ENCODE data around the gene BPIFB6. TPM values are rescaled to one million over a fixed set of nuclear protein-coding genes. Genes with fewer than 3 reads are reported as not detected.

BPIFB6 gene
- total RNA-seq, 1 donor: not detected

GRCh38 chr20:33065785-33066184, 34.3 kb downstream of the BPIFB6 start:
- Histone ChIP-seq H3K4me2 (ENCODE audit: insufficient read depth, low read length) (no peak overlapping the region), H3K27ac (ENCODE audit: low read depth, low read length) (no peak overlapping the region), H4K20me1 (ENCODE audit: insufficient read depth, low read length) (no peaks in the 10 kb centered on the region), H3K4me1 (ENCODE audit: insufficient read depth, low read length) (no peaks in the 10 kb centered on the region), H3K36me3 (ENCODE audit: insufficient read depth, low read length) (no peaks in the 10 kb centered on the region), H3K79me2 (ENCODE audit: insufficient read depth, low read length) (no peaks in the 10 kb centered on the region), H3K4me3 (ENCODE audit: insufficient read depth, low read length) (no peak overlapping the region), H2AFZ (ENCODE audit: low read length) (no peak overlapping the region), H3K27me3 (ENCODE audit: insufficient read depth, low read length) (peaks cover 3% of the 10 kb centered on the region), H3K9me3 (ENCODE audit: low read depth, low read length) (no peaks in the 10 kb centered on the region)
- no peak for DNase-seq (ENCODE audit: insufficient read length, low spot score, missing footprints)
- no peak for TF ChIP-seq CTCF (IDR thresholded peaks at IDR 0.05; ENCODE audit: extremely low read depth, low read depth, low read length)

- Histone ChIP-seq H3K79me2 (ENCODE audit: insufficient read depth, low read length) (no peaks in the 10 kb centered on the region), H3K4me2 (ENCODE audit: insufficient read depth, low read length) (no peak overlapping the region), H3K4me1 (ENCODE audit: insufficient read depth, low read length) (no peaks in the 10 kb centered on the region), H3K27me3 (ENCODE audit: insufficient read depth, low read length) (peaks cover 3% of the 10 kb centered on the region), H3K9me3 (ENCODE audit: low read depth, low read length) (no peaks in the 10 kb centered on the region), H2AFZ (ENCODE audit: low read length) (no peak overlapping the region), H3K4me3 (ENCODE audit: insufficient read depth, low read length) (no peak overlapping the region), H3K27ac (ENCODE audit: low read depth, low read length) (no peak overlapping the region), H3K36me3 (ENCODE audit: insufficient read depth, low read length) (no peaks in the 10 kb centered on the region), H4K20me1 (ENCODE audit: insufficient read depth, low read length) (no peaks in the 10 kb centered on the region)
- no peak for DNase-seq (ENCODE audit: insufficient read length, low spot score, missing footprints)
- no peak for TF ChIP-seq CTCF (IDR thresholded peaks at IDR 0.05; ENCODE audit: extremely low read depth, low read depth, low read length)
These were observed 36.4 kb downstream of the BPIFB6 start for GRCh38 chr20:33067806-33068205.

- Histone ChIP-seq H3K4me2 (ENCODE audit: insufficient read depth, low read length) (no peak overlapping the region), H3K9me3 (ENCODE audit: low read depth, low read length) (no peaks in the 10 kb centered on the region), H3K4me3 (ENCODE audit: insufficient read depth, low read length) (no peak overlapping the region), H3K79me2 (ENCODE audit: insufficient read depth, low read length) (no peaks in the 10 kb centered on the region), H3K36me3 (ENCODE audit: insufficient read depth, low read length) (no peaks in the 10 kb centered on the region), H3K27me3 (ENCODE audit: insufficient read depth, low read length) (peaks cover 3% of the 10 kb centered on the region), H3K27ac (ENCODE audit: low read depth, low read length) (no peak overlapping the region), H2AFZ (ENCODE audit: low read length) (no peak overlapping the region), H4K20me1 (ENCODE audit: insufficient read depth, low read length) (no peaks in the 10 kb centered on the region), H3K4me1 (ENCODE audit: insufficient read depth, low read length) (no peaks in the 10 kb centered on the region)
- DNase-seq (ENCODE audit: insufficient read length, low spot score, missing footprints): no peak
- no peak for TF ChIP-seq CTCF (IDR thresholded peaks at IDR 0.05; ENCODE audit: extremely low read depth, low read depth, low read length)
These were observed 36.9 kb downstream of the BPIFB6 start for GRCh38 chr20:33068251-33068939.

- Histone ChIP-seq H3K4me2 (ENCODE audit: insufficient read depth, low read length) (no peak overlapping the region), H3K27me3 (ENCODE audit: insufficient read depth, low read length) (peaks cover 6% of the 10 kb centered on the region), H3K9me3 (ENCODE audit: low read depth, low read length) (no peaks in the 10 kb centered on the region), H3K27ac (ENCODE audit: low read depth, low read length) (no peak overlapping the region), H2AFZ (ENCODE audit: low read length) (no peak overlapping the region), H3K4me1 (ENCODE audit: insufficient read depth, low read length) (no peaks in the 10 kb centered on the region), H3K36me3 (ENCODE audit: insufficient read depth, low read length) (no peaks in the 10 kb centered on the region), H3K79me2 (ENCODE audit: insufficient read depth, low read length) (no peaks in the 10 kb centered on the region), H3K4me3 (ENCODE audit: insufficient read depth, low read length) (no peak overlapping the region), H4K20me1 (ENCODE audit: insufficient read depth, low read length) (no peaks in the 10 kb centered on the region)
- no peak for DNase-seq (ENCODE audit: insufficient read length, low spot score, missing footprints)
- TF ChIP-seq CTCF (IDR thresholded peaks at IDR 0.05; ENCODE audit: extremely low read depth, low read depth, low read length): no peak
These were observed 38.2 kb downstream of the BPIFB6 start for GRCh38 chr20:33069673-33070072.

Data from osteoblast (primary cell).